Effector CD8-positive, alpha-beta T cell (primary cell): Measurements from ENCODE around the gene C4orf36.
"Not testable (repeated sequence)": the region's sequence is repeated elsewhere in the genome, so short reads cannot be mapped to it uniquely, and the experiment has no call there.

Experiments
- DNase-seq: peaks from one replicate; lab custom pipeline; 2025; lab: John Stamatoyannopoulos, UW

C4orf36 gene

GRCh38 chr4:86917212-86918039 is 25.2 kb upstream of the C4orf36 start:
- no peak for DNase-seq

- no peak for DNase-seq
Observed at GRCh38 chr4:86916392-86916791, 24.2 kb upstream of the C4orf36 start.

GRCh38 chr4:86910820-86911684 is 18.8 kb upstream of the C4orf36 start:
- DNase-seq: no peak

DNA sequence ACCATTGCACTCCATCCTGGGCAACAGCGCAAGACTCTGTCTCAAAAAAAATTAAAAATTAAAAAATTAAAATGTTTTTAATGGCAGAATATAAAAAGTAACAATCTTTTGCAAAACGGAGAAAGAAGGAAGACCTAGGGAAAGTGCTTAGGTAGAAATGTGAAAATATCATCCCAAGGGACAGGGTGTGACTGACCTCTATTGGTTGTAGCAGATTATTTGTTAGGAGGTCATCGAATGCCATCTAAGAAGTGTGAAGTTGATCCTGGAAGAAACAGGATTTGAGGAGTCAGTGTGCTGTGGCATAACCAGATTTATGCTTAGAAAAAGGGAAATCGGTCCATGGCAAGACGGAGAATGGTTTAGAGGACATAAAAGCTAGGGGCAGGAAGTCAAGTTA is 18.1 kb upstream of the C4orf36 start:
- DNase-seq: no peak

- no peak for DNase-seq
Observed at GRCh38 chr4:86909546-86910295, 17.5 kb upstream of the C4orf36 start.

- DNase-seq: no peak
Observed at GRCh38 chr4:86908251-86908657, 16.0 kb upstream of the C4orf36 start.

DNA sequence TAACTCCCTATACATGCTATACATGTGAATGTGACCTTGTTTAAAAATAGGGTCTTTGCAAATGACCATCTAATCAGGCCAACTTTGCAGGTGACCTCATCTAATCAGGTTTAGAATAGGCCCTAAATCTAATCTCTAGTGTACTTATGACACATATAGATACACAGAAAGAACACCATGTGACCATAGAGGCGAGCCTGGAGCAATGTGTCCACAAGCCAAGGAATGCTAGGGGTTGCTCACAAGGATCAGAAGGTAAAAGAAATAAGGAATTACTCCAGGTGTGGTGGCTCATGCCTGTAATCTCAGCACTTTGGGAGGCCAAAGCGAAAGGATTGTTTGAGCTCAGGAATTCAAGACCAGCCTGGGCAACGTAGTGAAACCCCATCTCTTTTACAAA is 9.6 kb upstream of the C4orf36 start:
- no peak for DNase-seq

GRCh38 chr4:86898562-86898961 is 6.3 kb upstream of the C4orf36 start:
- DNase-seq: no peak

- DNase-seq: no peak
Observed at GRCh38 chr4:86896596-86896995, 4.4 kb upstream of the C4orf36 start.

- DNase-seq: no peak
Observed at GRCh38 chr4:86895692-86896488, 3.7 kb upstream of the C4orf36 start.

DNA sequence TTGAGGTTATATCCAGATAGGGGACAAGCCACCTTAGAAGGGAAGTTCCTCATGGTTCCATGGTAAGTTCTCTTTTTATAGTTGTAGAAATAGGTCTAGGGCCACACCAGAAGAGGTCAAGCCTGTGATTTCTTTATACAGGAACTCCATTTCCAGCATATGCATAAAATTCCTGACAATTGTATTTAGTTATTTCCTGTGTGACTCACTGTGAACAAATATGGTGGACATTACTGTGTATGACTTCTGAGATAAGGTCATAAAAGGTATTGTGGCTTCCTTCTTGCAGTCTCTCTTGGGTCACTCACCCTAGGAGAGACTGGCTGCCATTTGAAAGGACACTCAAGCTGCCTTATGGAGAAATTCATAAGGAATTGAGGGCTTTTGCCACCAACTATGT is 2.2 kb upstream of the C4orf36 start:
- DNase-seq: no peak

DNA sequence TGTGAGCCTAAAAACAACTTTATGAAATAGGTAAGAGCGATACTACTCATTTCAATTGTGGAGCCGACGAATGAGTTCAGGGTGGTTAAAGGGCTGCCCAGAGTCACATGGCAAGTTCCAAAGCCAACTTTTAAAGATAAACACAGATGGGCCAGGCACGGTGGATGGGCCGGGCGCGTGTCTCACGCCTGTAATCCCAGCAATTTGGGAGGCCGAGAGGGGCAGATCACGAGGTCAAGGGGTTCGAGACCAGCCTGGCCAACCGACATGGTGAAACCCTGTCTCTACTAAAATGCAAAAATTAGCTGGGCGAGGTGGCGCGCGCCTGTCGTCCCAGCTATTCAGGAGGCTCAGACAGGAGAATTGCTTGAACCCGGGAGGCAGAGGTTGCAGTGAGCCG is 914 bp upstream of the C4orf36 start:
- no peak for DNase-seq

DNA sequence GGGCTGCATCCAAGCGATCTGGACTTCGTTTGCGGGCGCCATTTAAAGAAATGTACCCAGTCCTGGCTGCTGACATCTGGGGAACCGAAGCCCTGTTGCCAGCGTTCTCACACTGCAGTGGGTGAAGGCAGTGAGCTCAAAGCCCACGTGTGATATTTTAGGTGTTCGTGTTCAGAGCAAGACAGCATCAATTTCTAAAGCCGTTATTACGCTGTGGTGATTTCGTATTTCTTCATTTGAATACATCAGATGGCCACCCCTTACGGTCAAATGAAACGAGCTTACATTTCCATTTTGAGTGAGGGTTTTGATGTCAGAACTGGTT is 376 bp upstream of the C4orf36 start:
- no peak for DNase-seq

DNA sequence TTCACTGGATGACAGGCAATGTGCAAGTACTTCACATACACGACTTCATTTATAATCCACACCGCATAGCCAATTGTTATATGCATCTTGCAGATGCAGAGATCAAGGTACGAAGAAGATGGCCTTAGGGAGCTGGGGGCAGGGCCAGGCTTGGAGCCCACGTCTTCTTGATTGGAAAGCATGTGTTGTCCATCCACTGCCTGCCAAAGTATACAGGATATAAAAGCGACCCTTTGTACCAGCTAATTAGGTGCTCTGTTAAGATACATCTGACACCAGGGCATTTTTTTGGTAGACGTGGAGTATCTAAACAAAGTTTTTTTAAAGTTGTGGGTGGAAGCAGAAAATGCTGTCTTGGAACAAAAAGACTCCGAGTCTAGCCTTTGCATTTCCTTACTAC is 1.4 kb downstream of the C4orf36 start:
- DNase-seq: no peak

- no peak for DNase-seq
Observed at GRCh38 chr4:86879641-86880040, 12.6 kb downstream of the C4orf36 start.

DNA sequence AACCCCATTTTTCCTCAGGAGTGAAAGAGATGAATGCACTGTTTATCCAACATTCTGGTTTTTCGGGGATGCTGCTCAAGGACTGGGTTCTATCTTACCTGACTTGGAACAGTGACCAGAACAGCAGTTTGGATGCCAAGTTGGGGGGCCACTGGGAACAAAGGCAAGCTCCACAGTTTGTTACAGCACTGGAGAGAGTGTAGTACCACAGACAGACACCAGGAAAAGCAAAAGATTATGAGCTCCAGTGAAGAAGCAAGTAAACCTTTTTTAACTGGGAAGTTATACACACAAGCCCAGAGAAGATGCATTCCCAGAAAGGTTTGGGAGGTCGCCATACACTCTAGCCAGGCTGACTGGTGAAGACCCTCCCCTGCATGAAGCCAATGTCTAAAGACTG is 13.6 kb downstream of the C4orf36 start:
- DNase-seq: no peak

DNA sequence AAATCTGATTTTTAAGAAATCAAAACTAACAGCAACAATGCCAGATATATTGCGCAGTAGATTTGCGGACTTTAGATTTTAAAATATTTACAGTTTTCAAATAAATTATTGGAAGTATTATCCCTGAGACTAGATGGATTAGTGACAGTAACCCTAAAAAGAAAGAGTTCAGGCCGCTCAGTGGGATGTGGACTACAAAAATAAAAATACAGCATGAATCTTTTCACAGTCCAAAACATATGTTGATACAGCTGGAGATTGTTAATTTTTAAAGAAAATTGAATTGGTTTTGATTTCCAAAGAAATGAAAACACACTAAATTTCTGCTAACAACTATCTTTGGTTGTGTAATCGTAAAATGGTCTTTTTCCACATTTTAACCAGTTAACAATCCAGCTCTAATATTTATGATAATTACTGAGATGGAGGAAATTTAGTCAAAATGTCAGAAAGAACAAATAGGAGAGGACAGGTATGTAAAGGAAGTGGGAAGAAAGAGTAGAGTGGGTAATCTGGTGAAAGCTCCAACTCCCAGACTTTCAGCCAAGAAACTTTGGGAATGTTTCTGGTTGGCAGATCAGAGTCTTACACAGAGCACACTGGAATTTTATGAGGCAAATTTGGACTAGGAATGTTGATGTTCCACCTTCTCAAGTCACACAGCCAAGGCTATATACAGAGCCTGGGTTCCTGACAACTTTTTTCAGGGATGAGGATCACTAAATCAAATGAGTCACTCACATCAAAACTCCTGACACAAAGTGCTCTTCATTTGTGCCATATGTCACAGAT is 15.1 kb downstream of the C4orf36 start:
- DNase-seq: no peak

- not testable (repeated sequence) for DNase-seq
Observed at GRCh38 chr4:86875436-86875835, 16.8 kb downstream of the C4orf36 start.

GRCh38 chr4:86872135-86872534 is 20.1 kb downstream of the C4orf36 start:
- DNase-seq: no peak

- DNase-seq: no peak
Observed at GRCh38 chr4:86870442-86871069, 21.7 kb downstream of the C4orf36 start.
